ENCODE results near the gene ULK2.

ULK2 gene

GRCh38 chr17:19747159-19747719 is 120.5 kb downstream of the ULK2 start:
- DNase-seq (ENCODE audit: low spot score) = no peak

- DNase-seq (ENCODE audit: low spot score) = no peak
These were observed 121.2 kb downstream of the ULK2 start for GRCh38 chr17:19746517-19746916.

DNA sequence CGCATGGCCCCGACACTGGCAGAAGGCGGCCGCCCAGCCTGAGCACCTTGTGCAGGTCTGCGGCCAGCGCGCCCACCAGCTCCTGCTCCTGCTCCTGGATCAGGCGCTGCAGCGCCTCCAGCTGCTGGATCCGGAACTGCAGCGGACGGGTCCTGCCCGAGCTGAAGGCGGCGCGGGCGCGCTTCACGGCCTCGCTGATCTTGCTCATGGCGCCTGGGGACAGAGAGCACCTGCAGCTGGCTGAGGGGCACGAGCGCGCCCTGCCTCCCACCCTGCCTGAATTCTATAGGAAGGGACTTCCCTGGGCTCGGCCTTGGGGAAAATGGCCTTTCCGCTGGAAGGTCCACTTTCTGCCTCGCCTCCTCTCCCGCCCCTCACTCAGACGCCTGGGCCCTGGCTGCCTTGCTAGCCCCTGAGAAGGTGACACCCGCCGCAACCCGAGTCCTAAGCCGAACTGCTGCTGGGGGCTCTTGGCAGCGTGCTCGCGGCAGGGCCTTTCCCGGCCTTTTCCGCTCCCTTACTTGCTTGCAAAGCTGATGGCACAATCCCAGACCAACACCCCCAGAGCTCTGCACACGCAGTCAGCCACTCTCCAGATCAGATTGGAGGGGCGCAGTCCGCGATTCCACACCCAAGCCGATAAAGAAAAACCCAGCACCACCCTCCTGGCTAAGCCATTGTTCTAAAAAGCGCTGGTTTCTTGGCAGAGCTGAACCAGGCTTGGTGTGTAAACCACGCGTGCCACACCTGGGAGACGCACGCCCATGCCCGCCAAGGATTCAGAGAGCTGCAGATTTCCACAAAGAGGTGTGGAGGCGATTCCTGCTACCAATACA is 122.6 kb downstream of the ULK2 start:
- DNase-seq (ENCODE audit: low spot score) = peak; percentile 74

DNA sequence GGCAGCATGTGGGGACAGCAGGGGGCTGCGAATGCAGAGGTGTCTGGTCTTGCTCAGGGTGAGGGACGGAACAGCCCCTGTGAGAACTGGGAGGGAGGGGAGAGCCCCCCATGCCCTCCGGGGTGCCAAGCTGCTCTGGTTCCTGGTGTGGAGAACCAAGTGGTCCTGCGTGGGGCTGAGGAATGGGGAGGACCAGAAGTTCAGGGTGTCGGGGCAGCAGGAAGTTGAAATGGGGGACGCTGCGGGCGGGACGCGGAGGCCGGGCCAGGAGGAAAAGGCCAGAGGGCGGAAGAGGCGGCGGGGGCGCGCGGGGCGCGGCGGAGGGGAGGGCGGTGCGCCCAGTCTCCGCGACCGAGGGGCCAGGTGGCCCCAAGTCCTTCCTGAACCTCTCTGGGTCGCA is 123.2 kb downstream of the ULK2 start:
- no peak for DNase-seq (ENCODE audit: low spot score)

GRCh38 chr17:19743101-19744100 is 124.3 kb downstream of the ULK2 start:
- DNase-seq (ENCODE audit: low spot score) = no peak

- no peak for DNase-seq (ENCODE audit: low spot score)
These were observed 125.2 kb downstream of the ULK2 start for GRCh38 chr17:19742495-19742894.

GRCh38 chr17:19741832-19742457 is 125.8 kb downstream of the ULK2 start:
- no peak for DNase-seq (ENCODE audit: low spot score)

GRCh38 chr17:19740933-19741332 is 126.8 kb downstream of the ULK2 start:
- DNase-seq (ENCODE audit: low spot score) = no peak

DNA sequence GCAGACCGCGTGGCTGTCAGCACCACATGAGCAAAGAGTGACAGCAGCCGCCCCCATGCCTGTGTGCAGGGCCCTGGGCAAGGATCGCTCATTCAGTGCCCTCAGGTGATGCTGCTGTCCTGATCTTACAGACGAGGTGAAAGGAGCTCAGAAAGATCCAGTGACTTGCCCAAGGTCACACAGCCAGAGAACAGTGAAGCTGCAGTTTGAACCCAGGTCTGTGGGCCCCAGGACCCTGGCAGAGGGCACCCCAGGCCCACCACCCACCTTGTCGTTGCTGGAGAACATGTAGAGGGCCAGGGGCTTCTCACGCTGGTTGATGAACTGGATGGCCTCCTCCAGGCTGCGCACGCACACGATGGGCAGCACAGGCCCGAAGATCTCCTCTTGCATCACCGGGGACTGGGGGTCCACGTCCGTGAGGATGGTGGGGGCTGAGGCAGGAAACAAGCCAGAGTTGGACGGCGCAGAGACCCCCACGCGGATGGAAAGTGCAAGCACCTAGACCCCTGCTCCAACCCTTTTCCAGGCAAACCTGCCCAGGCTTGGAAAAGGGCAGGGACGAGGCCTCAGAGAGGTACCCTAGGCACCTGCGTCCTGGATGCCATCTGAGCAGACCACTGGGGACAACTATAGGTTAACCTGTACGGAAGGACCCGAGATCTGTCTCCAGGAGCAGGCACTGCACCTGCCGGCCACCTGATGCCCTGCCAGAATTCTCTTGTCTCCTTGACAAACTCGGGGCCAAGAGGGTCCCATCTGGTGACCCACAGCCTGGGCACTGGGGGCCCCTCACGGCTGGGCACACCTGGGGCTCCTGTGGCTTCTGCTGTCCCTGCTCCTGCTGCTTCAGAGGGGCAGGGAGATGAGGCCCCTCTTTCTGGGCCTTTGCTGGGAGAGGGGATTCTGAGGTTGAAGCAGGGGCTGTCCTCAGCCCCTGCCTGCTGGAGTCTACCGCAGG is 128.2 kb downstream of the ULK2 start:
- no peak for DNase-seq (ENCODE audit: low spot score)

GRCh38 chr17:19738757-19739156 is 129.0 kb downstream of the ULK2 start:
- DNase-seq (ENCODE audit: low spot score) = no peak

DNA sequence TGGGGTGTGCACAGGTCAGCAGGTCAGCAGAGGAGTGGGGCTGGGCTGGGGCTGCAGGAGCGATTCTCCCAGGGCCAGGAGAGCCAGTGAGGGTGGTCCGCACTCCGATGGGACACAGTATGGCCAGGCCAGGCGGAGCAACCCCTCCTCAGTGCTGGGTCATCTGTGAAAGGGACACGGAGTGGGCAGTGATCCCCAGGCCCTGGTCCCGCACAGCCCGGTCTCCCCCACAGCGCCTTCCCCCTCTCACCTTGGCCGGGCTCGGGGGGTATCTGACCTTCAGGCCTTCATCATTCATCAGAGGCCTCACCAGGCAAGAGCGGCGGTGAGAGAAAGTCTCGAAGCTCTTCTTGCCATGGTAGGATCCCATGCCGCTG is 129.7 kb downstream of the ULK2 start:
- no peak for DNase-seq (ENCODE audit: low spot score)

- DNase-seq (ENCODE audit: low spot score) = no peak
These were observed 130.2 kb downstream of the ULK2 start for GRCh38 chr17:19737305-19738072.

DNA sequence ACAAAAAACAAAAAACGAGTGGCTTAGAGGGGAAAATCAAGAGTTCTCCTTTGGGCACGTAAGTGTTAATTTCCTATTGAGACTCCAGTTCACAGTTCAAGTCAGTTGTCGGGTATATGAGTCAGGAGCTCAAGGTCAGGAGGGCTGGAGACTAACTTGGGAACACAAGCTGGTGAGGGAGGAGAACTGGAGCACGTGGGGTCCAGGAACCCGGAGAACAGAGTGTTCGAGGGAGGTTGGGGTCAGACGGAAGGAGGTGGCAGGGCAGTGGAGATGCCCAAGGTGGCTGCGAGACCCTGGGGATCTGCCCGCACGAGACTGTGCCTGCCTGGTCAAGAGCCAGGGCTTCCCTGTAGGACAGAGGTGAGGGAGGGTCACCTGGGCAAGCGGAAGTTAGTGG is 131.7 kb downstream of the ULK2 start:
- no peak for DNase-seq (ENCODE audit: low spot score)

DNA sequence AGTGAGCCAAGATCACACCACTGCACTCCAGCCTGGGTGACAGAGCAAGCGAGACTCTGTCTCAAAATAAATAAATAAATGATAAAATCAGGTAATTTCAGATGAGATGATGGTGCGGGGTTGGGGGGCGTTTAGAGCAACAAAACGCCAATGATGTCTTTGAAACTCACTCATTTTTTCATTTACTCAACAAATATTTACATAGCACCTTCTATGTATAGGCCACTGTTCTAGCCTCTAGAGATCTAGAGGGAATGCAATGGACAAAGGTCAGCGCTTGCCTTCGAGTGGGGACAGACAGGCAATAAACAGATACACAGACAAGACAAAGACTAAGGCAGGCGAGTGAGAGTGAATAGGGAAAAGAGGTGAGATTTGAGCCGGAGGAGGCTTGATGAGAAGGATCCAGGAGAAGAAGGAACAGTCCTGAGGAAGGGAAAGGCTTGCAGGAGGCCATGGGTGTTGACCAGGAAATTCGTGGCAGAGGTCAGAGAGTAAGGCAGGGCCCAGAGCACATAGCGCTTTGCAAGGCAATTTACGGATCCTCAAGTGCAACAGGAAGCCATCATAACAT is 133.7 kb downstream of the ULK2 start:
- DNase-seq (ENCODE audit: low spot score) = no peak

GRCh38 chr17:19731626-19732025 is 136.1 kb downstream of the ULK2 start:
- no peak for DNase-seq (ENCODE audit: low spot score)

GRCh38 chr17:19730843-19731242 is 136.9 kb downstream of the ULK2 start:
- no peak for DNase-seq (ENCODE audit: low spot score)

- no peak for DNase-seq (ENCODE audit: low spot score)
These were observed 137.8 kb downstream of the ULK2 start for GRCh38 chr17:19729900-19730299.

GRCh38 chr17:19728084-19728495 is 139.6 kb downstream of the ULK2 start:
- peak; percentile 82 for DNase-seq (ENCODE audit: low spot score)

- peak; percentile 76 for DNase-seq (ENCODE audit: low spot score)
These were observed 140.1 kb downstream of the ULK2 start for GRCh38 chr17:19727501-19728078.

Measured in GM03348 (cell line).